ENCODE measurements around the gene MTFP1.
A peak's percentile ranks its signal among the peaks of the same experiment; 100 is the strongest.

The MTFP1 gene

GRCh38 chr22:30386960-30387827 is 38.4 kb upstream of the MTFP1 start, which contains the start of gene RNF215:
TSS of gene RNF215 (minus strand) at chr22:30387411. CDS start at chr22:30387313, 98 bp downstream.
- H4K20me1 ChIP-seq (ENCODE audit: low read depth, low read length): no peaks in the 10 kb centered on the region
- TF ChIP-seq EZH2phosphoT487 (conservative IDR thresholded peaks at IDR 0.05; ENCODE audit: low read length): no peak
- peak; percentile 81 for TF ChIP-seq CTCF (IDR thresholded peaks at IDR 0.05; ENCODE audit: insufficient read depth, low read length, poor library complexity, severe bottlenecking)
- no peak within 1 kb of the TSS for H3K27ac ChIP-seq (ENCODE audit: low read depth, low read length)
- no peaks in the 10 kb centered on the region for H3K9me2 ChIP-seq (replicated peaks; ENCODE audit: insufficient read depth, low read length)
- H3F3A ChIP-seq (ENCODE audit: insufficient read depth): no peaks in the 10 kb centered on the region
- peak within 1 kb of the TSS; percentile 41; the same call in 1 of the 2 replicates for H3K9ac ChIP-seq (ENCODE audit: low read length)
- peak within 1 kb of the TSS; percentile 90 for H2AFZ ChIP-seq (ENCODE audit: low read depth, low read length, severe bottlenecking)
- H3K9me3 ChIP-seq (ENCODE audit: insufficient read depth, low read length): no peaks in the 10 kb centered on the region
- H3K4me3 ChIP-seq (ENCODE audit: insufficient read depth, low read length, poor library complexity, severe bottlenecking): peak within 1 kb of the TSS; percentile 64
- H3K4me2 ChIP-seq (ENCODE audit: low read depth, low read length, poor library complexity, severe bottlenecking): peak within 1 kb of the TSS; percentile 56
- no peaks in the 10 kb centered on the region for H3K27me3 ChIP-seq (ENCODE audit: low read length)
- H3K36me3 ChIP-seq (ENCODE audit: low read length): no peaks in the 10 kb centered on the region
- no peaks in the 10 kb centered on the region for H3K79me2 ChIP-seq (ENCODE audit: insufficient read depth, low read length)

GRCh38 chr22:30390974-30391691 is 34.4 kb upstream of the MTFP1 start:
- peak overlapping the region; percentile 65 for H2AFZ ChIP-seq (ENCODE audit: low read depth, low read length, severe bottlenecking)
- peak overlapping the region; percentile 10; the same call in 1 of the 2 replicates for H3K9ac ChIP-seq (ENCODE audit: low read length)
- peak overlapping the region; percentile 19; the same call in 1 of the 2 replicates for H3K27ac ChIP-seq (ENCODE audit: low read depth, low read length)
- H3K36me3 ChIP-seq (ENCODE audit: low read length): no peaks in the 10 kb centered on the region
- H3K27me3 ChIP-seq (ENCODE audit: low read length): no peaks in the 10 kb centered on the region
- H3K9me3 ChIP-seq (ENCODE audit: insufficient read depth, low read length): no peaks in the 10 kb centered on the region
- H4K20me1 ChIP-seq (ENCODE audit: low read depth, low read length): no peaks in the 10 kb centered on the region
- H3K4me2 ChIP-seq (ENCODE audit: low read depth, low read length, poor library complexity, severe bottlenecking): peak overlapping the region; percentile 25
- no peaks in the 10 kb centered on the region for H3K79me2 ChIP-seq (ENCODE audit: insufficient read depth, low read length)
- TF ChIP-seq EZH2phosphoT487 (conservative IDR thresholded peaks at IDR 0.05; ENCODE audit: low read length): no peak
- peak; percentile 86 for TF ChIP-seq CTCF (IDR thresholded peaks at IDR 0.05; ENCODE audit: insufficient read depth, low read length, poor library complexity, severe bottlenecking)
- no peaks in the 10 kb centered on the region for H3K9me2 ChIP-seq (replicated peaks; ENCODE audit: insufficient read depth, low read length)
- H3F3A ChIP-seq (ENCODE audit: insufficient read depth): no peaks in the 10 kb centered on the region
- H3K4me3 ChIP-seq (ENCODE audit: insufficient read depth, low read length, poor library complexity, severe bottlenecking): no peak overlapping the region

- H2AFZ ChIP-seq (ENCODE audit: low read depth, low read length, severe bottlenecking): peak overlapping the region; percentile 87
- H3K4me3 ChIP-seq (ENCODE audit: insufficient read depth, low read length, poor library complexity, severe bottlenecking): no peak overlapping the region
- H3K36me3 ChIP-seq (ENCODE audit: low read length): no peaks in the 10 kb centered on the region
- H3K79me2 ChIP-seq (ENCODE audit: insufficient read depth, low read length): no peaks in the 10 kb centered on the region
- H3K9me3 ChIP-seq (ENCODE audit: insufficient read depth, low read length): no peaks in the 10 kb centered on the region
- H3K4me2 ChIP-seq (ENCODE audit: low read depth, low read length, poor library complexity, severe bottlenecking): peak overlapping the region; percentile 40
- H3K9ac ChIP-seq (ENCODE audit: low read length): peak overlapping the region; percentile 38
- H3K9me2 ChIP-seq (replicated peaks; ENCODE audit: insufficient read depth, low read length): no peaks in the 10 kb centered on the region
- peak overlapping the region; percentile 21; the same call in 1 of the 2 replicates for H3K27ac ChIP-seq (ENCODE audit: low read depth, low read length)
- TF ChIP-seq EZH2phosphoT487 (conservative IDR thresholded peaks at IDR 0.05; ENCODE audit: low read length) (no peak), CTCF (IDR thresholded peaks at IDR 0.05; ENCODE audit: insufficient read depth, low read length, poor library complexity, severe bottlenecking) (no peak)
- no peaks in the 10 kb centered on the region for H3K27me3 ChIP-seq (ENCODE audit: low read length)
- no peaks in the 10 kb centered on the region for H3F3A ChIP-seq (ENCODE audit: insufficient read depth)
- H4K20me1 ChIP-seq (ENCODE audit: low read depth, low read length): no peaks in the 10 kb centered on the region
Observed at GRCh38 chr22:30392661-30393321, 32.8 kb upstream of the MTFP1 start.
